Measurements from ENCODE around the gene CD274.

CD274 gene

DNA sequence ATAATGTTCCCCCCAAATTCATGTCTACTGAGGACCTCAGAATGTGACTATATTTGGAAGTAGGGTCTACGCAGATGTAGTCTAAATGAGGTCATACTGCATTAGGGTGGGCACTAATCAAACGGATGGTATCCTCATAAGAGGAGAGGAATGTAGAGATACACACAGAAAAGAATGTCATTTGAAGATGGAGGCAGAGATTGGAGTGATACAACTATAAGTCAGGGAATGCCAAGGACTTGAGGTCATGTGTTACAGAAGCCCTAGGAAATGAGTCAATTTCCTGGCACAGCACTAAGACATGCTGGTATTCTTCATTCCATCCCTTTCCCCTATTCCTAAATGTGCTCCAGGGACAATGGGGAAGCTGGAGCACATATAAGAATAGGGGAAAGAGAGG is 59.2 kb downstream of the CD274 start:
- Histone ChIP-seq H3K36me3 (ENCODE audit: insufficient read depth, low read length) (no peaks in the 10 kb centered on the region), H3K9me2 (replicated peaks; ENCODE audit: low read depth, low read length) (no peaks in the 10 kb centered on the region), H2AFZ (ENCODE audit: low read length) (no peak overlapping the region), H3F3A (ENCODE audit: low read depth) (peaks cover 3% of the 10 kb centered on the region; the same call in 1 of the 2 replicates), H3K27me3 (ENCODE audit: insufficient read depth, low read length, poor library complexity, severe bottlenecking) (no peaks in the 10 kb centered on the region), H3K4me2 (ENCODE audit: low read depth, low read length, poor library complexity, severe bottlenecking) (no peak overlapping the region), H4K20me1 (ENCODE audit: insufficient read depth, low read length, poor library complexity, severe bottlenecking) (no peaks in the 10 kb centered on the region), H3K4me1 (ENCODE audit: insufficient read depth, low read length, poor library complexity, severe bottlenecking) (peaks cover 17% of the 10 kb centered on the region), H3K9ac (ENCODE audit: low read depth, low read length, poor library complexity, severe bottlenecking) (no peak overlapping the region), H3K4me3 (ENCODE audit: low read length, poor library complexity, severe bottlenecking) (no peak overlapping the region), H3K79me2 (ENCODE audit: insufficient read depth, low read length) (no peaks in the 10 kb centered on the region), H3K9me3 (ENCODE audit: insufficient read depth, low read depth, low read length) (no peaks in the 10 kb centered on the region)
- no peak for TF ChIP-seq EZH2phosphoT487 (IDR thresholded peaks at IDR 0.05; ENCODE audit: borderline replicate concordance)
- TF ChIP-seq, protein P1, sequence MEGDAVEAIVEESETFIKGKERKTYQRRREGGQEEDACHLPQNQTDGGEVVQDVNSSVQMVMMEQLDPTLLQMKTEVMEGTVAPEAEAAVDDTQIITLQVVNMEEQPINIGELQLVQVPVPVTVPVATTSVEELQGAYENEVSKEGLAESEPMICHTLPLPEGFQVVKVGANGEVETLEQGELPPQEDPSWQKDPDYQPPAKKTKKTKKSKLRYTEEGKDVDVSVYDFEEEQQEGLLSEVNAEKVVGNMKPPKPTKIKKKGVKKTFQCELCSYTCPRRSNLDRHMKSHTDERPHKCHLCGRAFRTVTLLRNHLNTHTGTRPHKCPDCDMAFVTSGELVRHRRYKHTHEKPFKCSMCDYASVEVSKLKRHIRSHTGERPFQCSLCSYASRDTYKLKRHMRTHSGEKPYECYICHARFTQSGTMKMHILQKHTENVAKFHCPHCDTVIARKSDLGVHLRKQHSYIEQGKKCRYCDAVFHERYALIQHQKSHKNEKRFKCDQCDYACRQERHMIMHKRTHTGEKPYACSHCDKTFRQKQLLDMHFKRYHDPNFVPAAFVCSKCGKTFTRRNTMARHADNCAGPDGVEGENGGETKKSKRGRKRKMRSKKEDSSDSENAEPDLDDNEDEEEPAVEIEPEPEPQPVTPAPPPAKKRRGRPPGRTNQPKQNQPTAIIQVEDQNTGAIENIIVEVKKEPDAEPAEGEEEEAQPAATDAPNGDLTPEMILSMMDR (conservative IDR thresholded peaks at IDR 0.05; ENCODE audit: low read length), result no peak

DNA sequence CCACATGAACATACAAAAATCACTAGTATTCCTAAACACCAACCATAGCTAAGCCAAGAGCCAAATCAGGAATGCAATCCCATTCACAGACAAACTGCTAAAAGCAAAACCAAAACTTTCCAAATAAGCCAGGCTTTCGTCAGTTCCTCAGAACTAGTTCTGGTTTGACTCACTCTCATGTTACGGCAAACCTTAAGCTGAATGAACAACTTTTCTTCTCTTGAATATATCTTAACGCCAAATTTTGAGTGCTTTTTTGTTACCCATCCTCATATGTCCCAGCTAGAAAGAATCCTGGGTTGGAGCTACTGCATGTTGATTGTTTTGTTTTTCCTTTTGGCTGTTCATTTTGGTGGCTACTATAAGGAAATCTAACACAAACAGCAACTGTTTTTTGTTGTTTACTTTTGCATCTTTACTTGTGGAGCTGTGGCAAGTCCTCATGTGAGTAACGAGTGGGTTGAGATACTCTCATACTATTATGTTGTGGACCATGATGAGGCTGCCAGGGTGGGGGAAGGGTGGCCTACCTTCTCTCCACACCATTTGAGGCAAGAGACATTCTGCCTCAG is 60.1 kb downstream of the CD274 start, which contains the start of gene PDCD1LG2:
PDCD1LG2 (plus strand) TSS at position 172 of the 572 bp plus-strand sequence. CDS start 12,016 bp downstream, outside the sequence.
- Histone ChIP-seq H2AFZ (ENCODE audit: low read length) (no peak within 1 kb of the TSS), H4K20me1 (ENCODE audit: insufficient read depth, low read length, poor library complexity, severe bottlenecking) (no peaks in the 10 kb centered on the region), H3F3A (ENCODE audit: low read depth) (no peaks in the 10 kb centered on the region), H3K9me3 (ENCODE audit: insufficient read depth, low read depth, low read length) (no peaks in the 10 kb centered on the region), H3K4me1 (ENCODE audit: insufficient read depth, low read length, poor library complexity, severe bottlenecking) (peaks cover 9% of the 10 kb centered on the region), H3K4me3 (ENCODE audit: low read length, poor library complexity, severe bottlenecking) (no peak within 1 kb of the TSS), H3K9ac (ENCODE audit: low read depth, low read length, poor library complexity, severe bottlenecking) (no peak within 1 kb of the TSS), H3K36me3 (ENCODE audit: insufficient read depth, low read length) (no peaks in the 10 kb centered on the region), H3K4me2 (ENCODE audit: low read depth, low read length, poor library complexity, severe bottlenecking) (no peak within 1 kb of the TSS), H3K9me2 (replicated peaks; ENCODE audit: low read depth, low read length) (no peaks in the 10 kb centered on the region), H3K27me3 (ENCODE audit: insufficient read depth, low read length, poor library complexity, severe bottlenecking) (no peaks in the 10 kb centered on the region), H3K79me2 (ENCODE audit: insufficient read depth, low read length) (no peaks in the 10 kb centered on the region)
- TF ChIP-seq, protein P1 (conservative IDR thresholded peaks at IDR 0.05; ENCODE audit: low read length), result no peak
- TF ChIP-seq EZH2phosphoT487 (IDR thresholded peaks at IDR 0.05; ENCODE audit: borderline replicate concordance), result no peak

GRCh38 chr9:5510989-5511388 is 60.6 kb downstream of the CD274 start:
- Histone ChIP-seq H3K4me3 (ENCODE audit: low read length, poor library complexity, severe bottlenecking) (no peak overlapping the region), H3K36me3 (ENCODE audit: insufficient read depth, low read length) (no peaks in the 10 kb centered on the region), H3F3A (ENCODE audit: low read depth) (no peaks in the 10 kb centered on the region), H3K9me3 (ENCODE audit: insufficient read depth, low read depth, low read length) (no peaks in the 10 kb centered on the region), H4K20me1 (ENCODE audit: insufficient read depth, low read length, poor library complexity, severe bottlenecking) (no peaks in the 10 kb centered on the region), H3K4me2 (ENCODE audit: low read depth, low read length, poor library complexity, severe bottlenecking) (no peak overlapping the region), H3K9me2 (replicated peaks; ENCODE audit: low read depth, low read length) (no peaks in the 10 kb centered on the region), H3K4me1 (ENCODE audit: insufficient read depth, low read length, poor library complexity, severe bottlenecking) (peaks cover 9% of the 10 kb centered on the region), H3K27me3 (ENCODE audit: insufficient read depth, low read length, poor library complexity, severe bottlenecking) (no peaks in the 10 kb centered on the region), H3K79me2 (ENCODE audit: insufficient read depth, low read length) (no peaks in the 10 kb centered on the region), H2AFZ (ENCODE audit: low read length) (no peak overlapping the region), H3K9ac (ENCODE audit: low read depth, low read length, poor library complexity, severe bottlenecking) (no peak overlapping the region)
- TF ChIP-seq, protein P1 (conservative IDR thresholded peaks at IDR 0.05; ENCODE audit: low read length), result no peak
- TF ChIP-seq EZH2phosphoT487 (IDR thresholded peaks at IDR 0.05; ENCODE audit: borderline replicate concordance), result no peak
